Retinal pigment epithelial cell (primary cell): Measurements from ENCODE around the gene ATOX1.
"Not testable (repeated sequence)": the region's sequence is repeated elsewhere in the genome, so short reads cannot be mapped to it uniquely, and the experiment has no call there.

Experiments used
- DNase-seq: peaks from one replicate; pipeline ENCODE4 v3.0.0-alpha.2; 2010; ENCODE audit warnings: low read depth
- H3K4me3 ChIP-seq: 2 replicates; pipeline ENCODE4 v1.5.1; 2011; ENCODE audit warnings: mild to moderate bottlenecking, low read length, control low read depth, moderate library complexity
- CTCF ChIP-seq: conservative IDR thresholded peaks from 2 replicates; pipeline ENCODE4 v1.5.1; 2011; ENCODE audit warnings: low read depth, low read length, control low read depth, inconsistent platforms

The ATOX1 gene

GRCh38 chr5:151707567-151707966, 50.9 kb downstream of the ATOX1 start:
- H3K4me3 ChIP-seq, result no peak overlapping the region
- no peak for TF ChIP-seq CTCF
- DNase-seq, result no peak

GRCh38 chr5:151706906-151707305, 51.5 kb downstream of the ATOX1 start:
- no peak overlapping the region for H3K4me3 ChIP-seq
- TF ChIP-seq CTCF, result no peak
- DNase-seq, result no peak

- no peak for TF ChIP-seq CTCF
Observed at GRCh38 chr5:151703780-151704179, 54.7 kb downstream of the ATOX1 start.

GRCh38 chr5:151703227-151703626, 55.2 kb downstream of the ATOX1 start:
- TF ChIP-seq CTCF, result no peak
- DNase-seq, result no peak
- H3K4me3 ChIP-seq, result no peak overlapping the region

More at GRCh38 chr5:151703780-151704179, 54.7 kb downstream of the ATOX1 start:
- no peak for DNase-seq
- no peak overlapping the region for H3K4me3 ChIP-seq

- no peak overlapping the region for H3K4me3 ChIP-seq
- DNase-seq, result no peak
- no peak for TF ChIP-seq CTCF
Observed at GRCh38 chr5:151700820-151701219, 57.6 kb downstream of the ATOX1 start.

GRCh38 chr5:151700296-151700695, 58.1 kb downstream of the ATOX1 start:
- no peak for DNase-seq
- no peak overlapping the region for H3K4me3 ChIP-seq
- no peak for TF ChIP-seq CTCF

- H3K4me3 ChIP-seq, result no peak overlapping the region
- peak; percentile 92 for DNase-seq
Observed at GRCh38 chr5:151699071-151699901, 59.1 kb downstream of the ATOX1 start.

GRCh38 chr5:151698081-151698480, 60.4 kb downstream of the ATOX1 start:
- not testable (repeated sequence) for H3K4me3 ChIP-seq, DNase-seq

More at GRCh38 chr5:151699071-151699901, 59.1 kb downstream of the ATOX1 start:
- no peak for TF ChIP-seq CTCF
